Natural killer cell (primary cell): ENCODE measurements around the gene ZNF467. TPM values are rescaled to one million over a fixed set of nuclear protein-coding genes. Genes with fewer than 3 reads are reported as not detected.

Experiments
- ATAC-seq, 3 donors: fragments of 150-1000 bp in 2 of 3; fragments of 200-7000 bp in 1 of 3; cut with Tn5 transposase; 1 replicate in 1 of 3; 2 replicates in 2 of 3; pipeline ENCODE4 v1.10.0; 2021; ENCODE audit warnings: mild to moderate bottlenecking in 2 of 3, moderate library complexity in 2 of 3
- DNase-seq, 2 donors: peaks; one replicate each; pipeline versions ENCODE4 v3.0.0 to v3.0.0-alpha.2; 2013 to 2021; ENCODE audit warnings: mixed read lengths in 1 of 2
- H3K27ac ChIP-seq: one replicate; pipeline ENCODE4 v1.5.1; 2013; ENCODE audit warnings: mild to moderate bottlenecking, low read length
- H3K27me3 ChIP-seq: one replicate; pipeline ENCODE4 v1.6.1; 2013; ENCODE audit warnings: low read length; ENCODE audit not compliant: control insufficient read depth, insufficient read depth
- H3K36me3 ChIP-seq: one replicate; pipeline ENCODE4 v1.6.1; 2013; ENCODE audit warnings: low read length; ENCODE audit not compliant: control insufficient read depth, insufficient read depth
- H3K4me1 ChIP-seq: one replicate; pipeline ENCODE4 v1.6.1; 2013; ENCODE audit warnings: low read length; ENCODE audit not compliant: control insufficient read depth, insufficient read depth
- H3K4me3 ChIP-seq: one replicate; pipeline ENCODE4 v1.5.1; 2013; ENCODE audit warnings: low read length
- H3K9me3 ChIP-seq: one replicate; pipeline ENCODE4 v1.6.1; 2013; ENCODE audit warnings: low read length; ENCODE audit not compliant: control insufficient read depth, insufficient read depth
- H3K27ac Mint-ChIP-seq, 2 donors: one replicate each; pipeline ENCODE4 v1.8.0; 2022; ENCODE audit warnings: mild to moderate bottlenecking in 2 of 2, mixed read lengths in 2 of 2, moderate library complexity in 1 of 2
- H3K27me3 Mint-ChIP-seq, 2 donors: one replicate each; pipeline ENCODE4 v1.8.0; 2022; ENCODE audit warnings: low read depth in 2 of 2, mixed read lengths in 2 of 2
- H3K36me3 Mint-ChIP-seq: one replicate; pipeline ENCODE4 v1.8.0; 2022; ENCODE audit warnings: mixed read lengths
- H3K4me1 Mint-ChIP-seq, 2 donors: one replicate each; pipeline ENCODE4 v1.8.0; 2022; ENCODE audit warnings: mixed read lengths in 2 of 2
- H3K4me3 Mint-ChIP-seq: one replicate; pipeline ENCODE4 v1.8.0; 2022; ENCODE audit warnings: mild to moderate bottlenecking, moderate library complexity, mixed read lengths
- H3K9me3 Mint-ChIP-seq, 2 donors: one replicate each; pipeline ENCODE4 v1.8.0; 2022; ENCODE audit warnings: mixed read lengths in 2 of 2
- CTCF ChIP-seq: fragments of 200-600 bp; IDR thresholded peaks from one replicate; pipeline ENCODE4 v1.8.0; 2022; ENCODE audit warnings: antibody characterized with exemption
- WGBS: methylation state at CpG from one replicate; pipeline ENCODE4 v1.1.7; 2013; ENCODE audit warnings: missing lambda C conversion rate; ENCODE audit not compliant: insufficient coverage; 5-methylcytosine and 5-hydroxymethylcytosine counted together
- intact Hi-C: fragments of 100-400 bp; cut with micrococcal nuclease; formaldehyde crosslinking; loops from one replicate; pipeline ENCODE4 v1.14.2; 2022
- total RNA-seq, 4 donors: library from RNA; stranded (reverse); fragments of 120-200 nt in 1 of 4; gene quantifications; one replicate each; pipeline versions ENCODE4 v1.2.3 to v1.2.4, GENCODE V29; 2013 to 2022

ZNF467 gene
- total RNA-seq, 3 donors from 2014 or later (not counting 1 experiment from before 2014, with no cell fraction given): 2.8 to 5.4 (median 3.7) TPM

- peaks cover 28% of the 10 kb centered on the region for H3K4me1 ChIP-seq
- H3K9me3 Mint-ChIP-seq: no peaks in the 10 kb centered on the region
- 83% methylated on average over 25 of the region's 27 CpGs for WGBS
- no peaks in the 10 kb centered on the region for H3K9me3 ChIP-seq
- DNase-seq: peak in 1 of 2 donors; percentile 30
- peaks cover 0 to 15% of the 10 kb centered on the region in 2 donors for H3K4me1 Mint-ChIP-seq
- no peaks in the 10 kb centered on the region for H3K36me3 Mint-ChIP-seq
- peak overlapping the region; percentile 61 for H3K4me3 Mint-ChIP-seq
- H3K27ac ChIP-seq: no peak overlapping the region
- no peak overlapping the region for H3K27ac Mint-ChIP-seq
- no peak overlapping the region for H3K4me3 ChIP-seq
- no peak for TF ChIP-seq CTCF
- H3K27me3 Mint-ChIP-seq: no peaks in the 10 kb centered on the region
- peaks cover 4% of the 10 kb centered on the region for H3K27me3 ChIP-seq
- intact Hi-C loops: no loop called here
- no peaks in the 10 kb centered on the region for H3K36me3 ChIP-seq
- ATAC-seq: no peak
Measured at GRCh38 chr7:149774237-149775175, 1.1 kb upstream of the ZNF467 start.

GRCh38 chr7:149772956-149773434 is 393 bp downstream of the ZNF467 start:
- Histone ChIP-seq H3K4me3 (peak overlapping the region; percentile 55), H3K27ac (no peak overlapping the region), H3K27me3 (peaks cover 4% of the 10 kb centered on the region), H3K9me3 (no peaks in the 10 kb centered on the region), H3K36me3 (no peaks in the 10 kb centered on the region), H3K4me1 (peaks cover 28% of the 10 kb centered on the region)
- no peak for TF ChIP-seq CTCF
- H3K36me3 Mint-ChIP-seq: no peaks in the 10 kb centered on the region
- H3K4me3 Mint-ChIP-seq: peak overlapping the region; percentile 85
- H3K27ac Mint-ChIP-seq: peak overlapping the region in 1 of 2 donors; percentile 73
- 0% methylated on average over 52 of the region's 55 CpGs for WGBS
- ATAC-seq (peak in 2 of 3 donors; percentile 7 to 16), DNase-seq (peak; percentile 37 to 60)
- H3K27me3 Mint-ChIP-seq: no peaks in the 10 kb centered on the region
- H3K9me3 Mint-ChIP-seq: no peaks in the 10 kb centered on the region
- H3K4me1 Mint-ChIP-seq: peaks cover 0 to 15% of the 10 kb centered on the region in 2 donors
- intact Hi-C loops: no loop called here

- DNase-seq (peak in 1 of 2 donors; percentile 23), ATAC-seq (no peak)
- under 1% methylated on average over 34 of the region's 47 CpGs for WGBS
- Histone ChIP-seq H3K27me3 (peaks cover 4% of the 10 kb centered on the region), H3K4me1 (peaks cover 28% of the 10 kb centered on the region), H3K9me3 (no peaks in the 10 kb centered on the region), H3K36me3 (no peaks in the 10 kb centered on the region), H3K4me3 (peak overlapping the region; percentile 53), H3K27ac (no peak overlapping the region)
- peaks cover 0 to 15% of the 10 kb centered on the region in 2 donors for H3K4me1 Mint-ChIP-seq
- H3K9me3 Mint-ChIP-seq: no peaks in the 10 kb centered on the region
- intact Hi-C loops: no loop called here
- H3K36me3 Mint-ChIP-seq: no peaks in the 10 kb centered on the region
- no peak for TF ChIP-seq CTCF
- H3K4me3 Mint-ChIP-seq: peak overlapping the region; percentile 88
- H3K27me3 Mint-ChIP-seq: no peaks in the 10 kb centered on the region
- H3K27ac Mint-ChIP-seq: peak overlapping the region in 1 of 2 donors; percentile 70
Measured at GRCh38 chr7:149772241-149772955, 990 bp downstream of the ZNF467 start.
